Body of pancreas (tissue), 4 donors: ENCODE data around the gene DNPEP.

ENCODE experiments used
- POLR2A ChIP-seq, 3 donors: fragments of 450-650 bp; IDR thresholded peaks; one replicate each; pipeline ENCODE4 v1.6.1; 2016; ENCODE audit warnings: antibody characterized with exemption in 3 of 3, mild to moderate bottlenecking in 2 of 3
- TF ChIP-seq, protein P1 (sequence below), 7 experiments: fragments of 450-650 bp in 4 of 7; fragments of 200-600 bp in 3 of 7; sonication (generic) in 3 of 7; IDR thresholded peaks; one replicate each; pipeline ENCODE4 v1.5.1; 2016 to 2019; ENCODE audit warnings: antibody characterized with exemption in 7 of 7

DNA sequence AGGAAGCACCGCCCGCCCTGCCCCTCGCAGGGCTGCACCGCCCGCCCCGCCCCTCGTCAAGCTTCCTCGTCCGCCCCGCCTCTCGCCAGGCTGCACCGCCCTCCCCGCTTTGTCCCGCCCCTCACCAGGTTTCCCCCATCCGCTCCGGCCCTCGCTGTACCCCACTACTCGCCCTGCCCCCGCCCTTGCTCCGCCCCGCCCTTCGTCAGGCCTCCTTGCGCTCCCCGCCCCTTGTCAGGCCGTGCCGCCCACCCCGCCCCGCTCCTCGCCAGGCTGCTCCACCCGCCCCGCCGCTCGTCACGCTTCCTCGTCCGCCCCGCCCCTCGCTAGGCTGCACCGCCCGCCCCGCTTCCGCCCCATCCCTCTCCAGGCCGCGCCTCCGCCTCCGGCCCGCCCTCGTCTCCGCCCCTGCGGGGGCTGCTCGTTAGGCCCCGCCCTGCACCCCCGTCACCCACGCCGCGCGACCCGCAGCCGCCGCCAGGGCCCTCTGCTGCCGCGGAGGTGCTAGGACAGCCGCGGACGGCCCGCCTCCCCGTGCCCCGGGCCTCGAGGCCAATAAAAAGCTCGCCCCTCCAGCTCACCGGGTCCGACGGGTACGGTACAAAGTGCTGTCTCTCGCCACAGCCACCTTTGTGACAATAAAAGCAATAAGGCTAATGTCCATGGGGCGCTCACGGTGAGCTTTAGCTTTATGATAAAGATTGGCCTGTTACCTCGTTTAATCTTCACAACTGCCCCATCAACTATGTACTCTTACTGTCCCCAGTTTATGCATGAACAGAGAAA lies 602 bp upstream of the DNPEP start:
- TF ChIP-seq, protein P1, sequence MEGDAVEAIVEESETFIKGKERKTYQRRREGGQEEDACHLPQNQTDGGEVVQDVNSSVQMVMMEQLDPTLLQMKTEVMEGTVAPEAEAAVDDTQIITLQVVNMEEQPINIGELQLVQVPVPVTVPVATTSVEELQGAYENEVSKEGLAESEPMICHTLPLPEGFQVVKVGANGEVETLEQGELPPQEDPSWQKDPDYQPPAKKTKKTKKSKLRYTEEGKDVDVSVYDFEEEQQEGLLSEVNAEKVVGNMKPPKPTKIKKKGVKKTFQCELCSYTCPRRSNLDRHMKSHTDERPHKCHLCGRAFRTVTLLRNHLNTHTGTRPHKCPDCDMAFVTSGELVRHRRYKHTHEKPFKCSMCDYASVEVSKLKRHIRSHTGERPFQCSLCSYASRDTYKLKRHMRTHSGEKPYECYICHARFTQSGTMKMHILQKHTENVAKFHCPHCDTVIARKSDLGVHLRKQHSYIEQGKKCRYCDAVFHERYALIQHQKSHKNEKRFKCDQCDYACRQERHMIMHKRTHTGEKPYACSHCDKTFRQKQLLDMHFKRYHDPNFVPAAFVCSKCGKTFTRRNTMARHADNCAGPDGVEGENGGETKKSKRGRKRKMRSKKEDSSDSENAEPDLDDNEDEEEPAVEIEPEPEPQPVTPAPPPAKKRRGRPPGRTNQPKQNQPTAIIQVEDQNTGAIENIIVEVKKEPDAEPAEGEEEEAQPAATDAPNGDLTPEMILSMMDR (IDR thresholded peaks at IDR 0.05), result peak; percentile 54 to 95 (median 67)
- no peak for TF ChIP-seq POLR2A (IDR thresholded peaks at IDR 0.05)
